ENCODE data around the gene TMEM125. TPM values are rescaled to one million over a fixed set of nuclear protein-coding genes. Genes with fewer than 3 reads are reported as not detected.

Gene TMEM125
- total and polyA plus RNA-seq, 2 of the 4 experiments (the other 2 are of a cell fraction) = under 0.01 to 0.03 TPM

DNA sequence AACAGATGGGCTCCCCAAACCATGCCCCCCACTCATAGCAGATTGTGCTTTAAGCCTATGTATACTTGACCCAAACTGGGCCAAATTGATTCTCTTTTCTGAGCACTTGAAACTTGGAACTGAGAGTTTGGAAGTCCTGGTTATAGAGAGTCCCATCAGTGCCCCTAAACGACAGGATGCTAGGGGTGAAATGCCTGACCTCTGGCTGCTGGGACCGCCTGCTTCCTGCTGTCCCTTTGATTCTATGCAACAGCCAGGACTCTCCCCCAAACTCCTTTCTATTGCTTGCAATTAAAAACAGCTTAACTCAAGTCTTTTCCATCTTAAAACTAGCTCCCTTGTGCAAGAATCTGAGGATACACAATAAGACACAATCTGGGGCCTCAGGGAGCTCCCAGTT lies 10.9 kb downstream of the TMEM125 start:
- BruUV-seq (replicated peaks) = no TSS peak
- Histone ChIP-seq H2AFZ (replicated peaks; ENCODE audit: low read length, poor library complexity) (no peak overlapping the region), H3K9me3 (ENCODE audit: control insufficient read depth, insufficient read depth, low read length) (no peaks in the 10 kb centered on the region), H4K5ac (ENCODE audit: low read depth, low read length) (no peak overlapping the region), H3K4me1 (ENCODE audit: control insufficient read depth, insufficient read depth, low read length) (no peaks in the 10 kb centered on the region), H2BK120ac (ENCODE audit: low read depth, low read length) (no peak overlapping the region), H3K27me3 (ENCODE audit: control insufficient read depth, insufficient read depth, low read length) (peaks cover 25% of the 10 kb centered on the region), H2AK5ac (ENCODE audit: low read depth, low read length) (no peak overlapping the region), H4K20me1 (ENCODE audit: insufficient read depth, low read length) (no peaks in the 10 kb centered on the region), H3K27ac (ENCODE audit: insufficient read depth, low read length) (no peak overlapping the region), H3K4me3 (ENCODE audit: insufficient read depth, low read depth, low read length) (no peak overlapping the region), H3K18ac (ENCODE audit: low read depth, low read length) (no peak overlapping the region), H2BK5ac (ENCODE audit: low read depth, low read length, poor library complexity, severe bottlenecking) (no peak overlapping the region), H3K36me3 (ENCODE audit: control insufficient read depth, insufficient read depth, low read length) (no peaks in the 10 kb centered on the region), H4K91ac (ENCODE audit: insufficient read depth, low read depth, low read length) (no peak overlapping the region), H3K56ac (ENCODE audit: extremely low read depth, insufficient read depth, low read length) (no peak overlapping the region), H3K79me1 (ENCODE audit: low read depth in 1 of 2, low read length in 2 of 2) (no peaks in the 10 kb centered on the region), H3K23ac (ENCODE audit: low read depth, low read length) (no peak overlapping the region), H3K4me2 (ENCODE audit: low read depth, low read length) (no peak overlapping the region), H3K14ac (replicated peaks; ENCODE audit: low read depth, low read length) (no peak overlapping the region), H2BK15ac (ENCODE audit: low read depth, low read length) (no peak overlapping the region), H3K9ac (ENCODE audit: low read depth, low read length) (no peak overlapping the region), H3K9me1 (ENCODE audit: insufficient read depth, low read length) (no peaks in the 10 kb centered on the region), H2BK20ac (ENCODE audit: low read depth, low read length) (no peak overlapping the region), H4K8ac (ENCODE audit: low read depth in 2 of 2, low read length in 2 of 2) (no peak overlapping the region), H3K4ac (ENCODE audit: low read depth, low read length) (no peak overlapping the region), H2AK9ac (replicated peaks; ENCODE audit: low read depth, low read length, poor library complexity) (no peak overlapping the region)
- ATAC-seq (ENCODE audit: low read depth) = no peak
- dilution Hi-C loops (cut with HindIII; ENCODE audit: low sequenced_read_pairs, unreplicated experiment) = no loop called here
- CTCF ChIA-PET = no interaction called here
- no peak for DNase-seq
- WGBS, 2 experiments (ENCODE audit: extremely low coverage in 2 of 2, insufficient read length in 1 of 2) = 40% methylated on average over 1 of the region's 2 CpGs; no CpG with 5 or more reads in 1 of the 2 experiments
- POLR2A ChIA-PET (ENCODE audit: unreplicated experiment) = no interaction called here
- in situ Hi-C loops (cut with MboI; ENCODE audit: low sequenced_read_pairs) = no loop called here
- intact Hi-C loops (cut with micrococcal nuclease) = no loop called here
- TF ChIP-seq CEBPB (IDR thresholded peaks at IDR 0.05; ENCODE audit: low read depth, low read length) (no peak), RFX5 (IDR thresholded peaks at IDR 0.05; ENCODE audit: low read depth, low read length) (no peak), NFE2L2 (IDR thresholded peaks at IDR 0.05; ENCODE audit: low read depth, low read length) (no peak), CHD1 (IDR thresholded peaks at IDR 0.05; ENCODE audit: low read depth, low read length) (no peak), CTCF (conservative IDR thresholded peaks at IDR 0.05; ENCODE audit: low read depth, low read length) (no peak), BHLHE40 (IDR thresholded peaks at IDR 0.05; ENCODE audit: low read depth, low read length) (no peak), MAFK (IDR thresholded peaks at IDR 0.05; ENCODE audit: low read depth, low read length) (no peak), RAD21 (IDR thresholded peaks at IDR 0.05; ENCODE audit: low read length) (no peak), MXI1 (IDR thresholded peaks at IDR 0.05; ENCODE audit: borderline replicate concordance, low read depth, low read length) (no peak), SMC3 (IDR thresholded peaks at IDR 0.05; ENCODE audit: low read depth, low read length) (no peak), RCOR1 (IDR thresholded peaks at IDR 0.05; ENCODE audit: insufficient replicate concordance, low read length) (no peak), FOS (IDR thresholded peaks at IDR 0.05; ENCODE audit: low read depth, low read length) (no peak), POLR2A (IDR thresholded peaks at IDR 0.05; ENCODE audit: low read depth, low read length) (no peak), MAZ (IDR thresholded peaks at IDR 0.05; ENCODE audit: borderline replicate concordance, low read depth, low read length) (no peak)
- TF ChIP-seq, protein P1, sequence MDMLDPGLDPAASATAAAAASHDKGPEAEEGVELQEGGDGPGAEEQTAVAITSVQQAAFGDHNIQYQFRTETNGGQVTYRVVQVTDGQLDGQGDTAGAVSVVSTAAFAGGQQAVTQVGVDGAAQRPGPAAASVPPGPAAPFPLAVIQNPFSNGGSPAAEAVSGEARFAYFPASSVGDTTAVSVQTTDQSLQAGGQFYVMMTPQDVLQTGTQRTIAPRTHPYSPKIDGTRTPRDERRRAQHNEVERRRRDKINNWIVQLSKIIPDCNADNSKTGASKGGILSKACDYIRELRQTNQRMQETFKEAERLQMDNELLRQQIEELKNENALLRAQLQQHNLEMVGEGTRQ (IDR thresholded peaks at IDR 0.05; ENCODE audit: low read depth, low read length) = no peak
- TF ChIP-seq, protein P2, sequence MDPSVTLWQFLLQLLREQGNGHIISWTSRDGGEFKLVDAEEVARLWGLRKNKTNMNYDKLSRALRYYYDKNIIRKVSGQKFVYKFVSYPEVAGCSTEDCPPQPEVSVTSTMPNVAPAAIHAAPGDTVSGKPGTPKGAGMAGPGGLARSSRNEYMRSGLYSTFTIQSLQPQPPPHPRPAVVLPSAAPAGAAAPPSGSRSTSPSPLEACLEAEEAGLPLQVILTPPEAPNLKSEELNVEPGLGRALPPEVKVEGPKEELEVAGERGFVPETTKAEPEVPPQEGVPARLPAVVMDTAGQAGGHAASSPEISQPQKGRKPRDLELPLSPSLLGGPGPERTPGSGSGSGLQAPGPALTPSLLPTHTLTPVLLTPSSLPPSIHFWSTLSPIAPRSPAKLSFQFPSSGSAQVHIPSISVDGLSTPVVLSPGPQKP (IDR thresholded peaks at IDR 0.05; ENCODE audit: borderline replicate concordance, low read depth, low read length) = no peak

Data from IMR-90 (cell line).